ENCODE data around the gene PGLYRP3.

PGLYRP3 gene

GRCh38 chr1:153349363-153350320 lies 36.9 kb upstream of the PGLYRP3 start:
- TF ChIP-seq TEAD4 (IDR thresholded peaks at IDR 0.05) = no peak
- no peak for TF ChIP-seq RAD21 (IDR thresholded peaks at IDR 0.05; ENCODE audit: low read depth)
- no peak for TF ChIP-seq CEBPB (IDR thresholded peaks at IDR 0.05)
- TF ChIP-seq TCF12 (IDR thresholded peaks at IDR 0.05; ENCODE audit: low read depth) = no peak
- TF ChIP-seq ZBTB7A (IDR thresholded peaks at IDR 0.05; ENCODE audit: low read depth) = no peak
- TF ChIP-seq CREB1 (IDR thresholded peaks at IDR 0.05; ENCODE audit: low read depth) = no peak
- no peak for TF ChIP-seq REST (IDR thresholded peaks at IDR 0.05; ENCODE audit: low read depth)
- no peak for TF ChIP-seq NFIC (IDR thresholded peaks at IDR 0.05)
- no peak for TF ChIP-seq EGR1 (IDR thresholded peaks at IDR 0.05)

GRCh38 chr1:153348511-153349362 lies 36.0 kb upstream of the PGLYRP3 start, which contains the start of gene PGLYRP4:
Gene PGLYRP4, minus strand, starts transcription at chr1:153348841. Its CDS starts 909 bp downstream, at chr1:153347932.
- TF ChIP-seq CEBPB (IDR thresholded peaks at IDR 0.05) = no peak
- no peak for TF ChIP-seq CREB1 (IDR thresholded peaks at IDR 0.05; ENCODE audit: low read depth)
- no peak for TF ChIP-seq USF1 (IDR thresholded peaks at IDR 0.05)
- TF ChIP-seq FOXM1 (IDR thresholded peaks at IDR 0.05; ENCODE audit: borderline replicate concordance, low read depth) = no peak
- no peak for TF ChIP-seq ZBTB7A (IDR thresholded peaks at IDR 0.05; ENCODE audit: low read depth)
- TF ChIP-seq YY1 (IDR thresholded peaks at IDR 0.05; ENCODE audit: low read depth) = no peak
- no peak for TF ChIP-seq EGR1 (IDR thresholded peaks at IDR 0.05)
- TF ChIP-seq EP300 (IDR thresholded peaks at IDR 0.05; ENCODE audit: borderline replicate concordance) = no peak
- no peak for TF ChIP-seq TAF1 (IDR thresholded peaks at IDR 0.05; ENCODE audit: low read depth)
- no peak for TF ChIP-seq REST (IDR thresholded peaks at IDR 0.05; ENCODE audit: low read depth)

- TF ChIP-seq NFIC (IDR thresholded peaks at IDR 0.05) (no peak), ZBTB7A (IDR thresholded peaks at IDR 0.05; ENCODE audit: low read depth) (no peak), CEBPB (IDR thresholded peaks at IDR 0.05) (no peak), MAX (IDR thresholded peaks at IDR 0.05) (no peak), FOXM1 (IDR thresholded peaks at IDR 0.05; ENCODE audit: borderline replicate concordance, low read depth) (no peak), TEAD4 (IDR thresholded peaks at IDR 0.05) (no peak), TAF1 (IDR thresholded peaks at IDR 0.05; ENCODE audit: low read depth) (no peak)
Measured at GRCh38 chr1:153347856-153348255, 35.1 kb upstream of the PGLYRP3 start.

GRCh38 chr1:153346077-153346723 lies 33.4 kb upstream of the PGLYRP3 start:
- TF ChIP-seq TCF12 (IDR thresholded peaks at IDR 0.05; ENCODE audit: low read depth) = no peak
- TF ChIP-seq CEBPB (IDR thresholded peaks at IDR 0.05) = no peak
- TF ChIP-seq REST (IDR thresholded peaks at IDR 0.05; ENCODE audit: low read depth) = no peak
- no peak for TF ChIP-seq NFIC (IDR thresholded peaks at IDR 0.05)
- TF ChIP-seq MAX (IDR thresholded peaks at IDR 0.05) = no peak
- TF ChIP-seq ZBTB7A (IDR thresholded peaks at IDR 0.05; ENCODE audit: low read depth) = no peak
- TF ChIP-seq TAF1 (IDR thresholded peaks at IDR 0.05; ENCODE audit: low read depth) = no peak
- TF ChIP-seq FOXM1 (IDR thresholded peaks at IDR 0.05; ENCODE audit: borderline replicate concordance, low read depth) = no peak
- no peak for TF ChIP-seq RAD21 (IDR thresholded peaks at IDR 0.05; ENCODE audit: low read depth)
- TF ChIP-seq EP300 (IDR thresholded peaks at IDR 0.05; ENCODE audit: borderline replicate concordance) = no peak
- TF ChIP-seq TEAD4 (IDR thresholded peaks at IDR 0.05) = no peak
- no peak for TF ChIP-seq CREB1 (IDR thresholded peaks at IDR 0.05; ENCODE audit: low read depth)
- no peak for TF ChIP-seq USF1 (IDR thresholded peaks at IDR 0.05)
- no peak for TF ChIP-seq YY1 (IDR thresholded peaks at IDR 0.05; ENCODE audit: low read depth)
- no peak for TF ChIP-seq EGR1 (IDR thresholded peaks at IDR 0.05)

All from Ishikawa (cell line).